ENCODE data around the gene SCN4A.

SCN4A gene

GRCh38 chr17:63954402-63955063 lies 18.2 kb downstream of the SCN4A start:
- in situ Hi-C loops (cut with HindIII; ENCODE audit: low pct_unique_long_range_greater_than_20kb, low sequenced_read_pairs), result no loop called here
- TF ChIP-seq JUND (IDR thresholded peaks at IDR 0.05; ENCODE audit: low read depth), result no peak
- DNase-seq (ENCODE audit: low read depth in 1 of 2, low spot score in 1 of 2), result no peak

DNA sequence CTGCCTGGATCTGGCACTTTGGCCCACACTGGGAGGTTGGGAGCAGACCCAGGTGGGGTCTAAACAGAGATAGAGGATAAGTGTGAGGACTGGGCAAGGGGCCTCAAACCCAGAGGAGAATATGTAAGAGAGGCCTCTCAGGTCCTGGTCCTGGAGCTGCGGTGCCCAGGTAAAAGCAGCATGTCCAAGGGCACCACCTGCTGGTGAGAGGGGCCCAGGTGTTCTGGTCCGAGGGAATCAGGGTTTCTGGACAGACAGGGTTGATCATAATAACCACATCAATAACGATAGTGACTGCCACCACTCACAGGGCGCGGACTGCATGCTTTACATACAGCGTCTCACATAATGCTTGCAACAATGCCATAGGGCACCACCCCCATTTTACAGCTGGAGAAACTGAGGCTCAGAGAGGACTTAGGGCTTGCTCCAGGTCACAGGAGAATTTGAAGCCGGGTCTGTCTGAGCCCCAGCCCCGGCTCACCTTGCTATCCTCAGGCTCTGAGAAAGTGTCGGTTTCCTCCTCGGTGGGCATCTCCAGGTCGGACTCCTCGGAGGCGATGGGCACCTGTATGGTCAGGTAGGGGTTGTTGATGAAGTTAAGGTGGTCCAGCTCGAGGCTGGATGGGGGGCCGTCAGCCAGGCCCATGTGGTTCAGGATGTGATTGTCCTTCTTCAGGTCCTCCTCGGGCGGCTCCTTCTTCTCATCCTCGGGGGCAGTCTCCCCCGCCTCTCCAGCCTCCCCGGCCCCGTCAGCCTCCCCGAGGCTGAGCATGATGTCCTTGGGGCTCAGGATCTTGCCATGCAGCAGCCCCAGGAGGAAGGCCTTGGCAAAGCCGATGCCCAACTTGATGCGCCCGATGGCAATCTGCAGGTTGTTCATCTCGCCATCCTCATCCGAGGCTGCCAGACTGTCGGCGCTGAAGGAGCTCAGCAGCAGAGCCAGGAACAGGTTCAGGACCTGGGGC lies 21.5 kb downstream of the SCN4A start:
- DNase-seq (ENCODE audit: low read depth in 1 of 2, low spot score in 1 of 2), result peak; percentile 86 to 96
- in situ Hi-C loops (cut with HindIII; ENCODE audit: low pct_unique_long_range_greater_than_20kb, low sequenced_read_pairs), result no loop called here
- TF ChIP-seq JUND (IDR thresholded peaks at IDR 0.05; ENCODE audit: low read depth), result no peak

GRCh38 chr17:63949576-63950250 lies 23.0 kb downstream of the SCN4A start:
- no peak for DNase-seq (ENCODE audit: low read depth in 1 of 2, low spot score in 1 of 2)
- in situ Hi-C loops (cut with HindIII; ENCODE audit: low pct_unique_long_range_greater_than_20kb, low sequenced_read_pairs), result no loop called here
- TF ChIP-seq JUND (IDR thresholded peaks at IDR 0.05; ENCODE audit: low read depth), result no peak

- no peak for DNase-seq (ENCODE audit: low read depth in 1 of 2, low spot score in 1 of 2)
- in situ Hi-C loops (cut with HindIII; ENCODE audit: low pct_unique_long_range_greater_than_20kb, low sequenced_read_pairs), result no loop called here
- no peak for TF ChIP-seq JUND (IDR thresholded peaks at IDR 0.05; ENCODE audit: low read depth)
Measured at GRCh38 chr17:63948521-63948920, 24.2 kb downstream of the SCN4A start.

- DNase-seq (ENCODE audit: low read depth in 1 of 2, low spot score in 1 of 2), result no peak
- no peak for TF ChIP-seq JUND (IDR thresholded peaks at IDR 0.05; ENCODE audit: low read depth)
- in situ Hi-C loops (cut with HindIII; ENCODE audit: low pct_unique_long_range_greater_than_20kb, low sequenced_read_pairs), result no loop called here
Measured at GRCh38 chr17:63947711-63948330, 24.9 kb downstream of the SCN4A start.

DNA sequence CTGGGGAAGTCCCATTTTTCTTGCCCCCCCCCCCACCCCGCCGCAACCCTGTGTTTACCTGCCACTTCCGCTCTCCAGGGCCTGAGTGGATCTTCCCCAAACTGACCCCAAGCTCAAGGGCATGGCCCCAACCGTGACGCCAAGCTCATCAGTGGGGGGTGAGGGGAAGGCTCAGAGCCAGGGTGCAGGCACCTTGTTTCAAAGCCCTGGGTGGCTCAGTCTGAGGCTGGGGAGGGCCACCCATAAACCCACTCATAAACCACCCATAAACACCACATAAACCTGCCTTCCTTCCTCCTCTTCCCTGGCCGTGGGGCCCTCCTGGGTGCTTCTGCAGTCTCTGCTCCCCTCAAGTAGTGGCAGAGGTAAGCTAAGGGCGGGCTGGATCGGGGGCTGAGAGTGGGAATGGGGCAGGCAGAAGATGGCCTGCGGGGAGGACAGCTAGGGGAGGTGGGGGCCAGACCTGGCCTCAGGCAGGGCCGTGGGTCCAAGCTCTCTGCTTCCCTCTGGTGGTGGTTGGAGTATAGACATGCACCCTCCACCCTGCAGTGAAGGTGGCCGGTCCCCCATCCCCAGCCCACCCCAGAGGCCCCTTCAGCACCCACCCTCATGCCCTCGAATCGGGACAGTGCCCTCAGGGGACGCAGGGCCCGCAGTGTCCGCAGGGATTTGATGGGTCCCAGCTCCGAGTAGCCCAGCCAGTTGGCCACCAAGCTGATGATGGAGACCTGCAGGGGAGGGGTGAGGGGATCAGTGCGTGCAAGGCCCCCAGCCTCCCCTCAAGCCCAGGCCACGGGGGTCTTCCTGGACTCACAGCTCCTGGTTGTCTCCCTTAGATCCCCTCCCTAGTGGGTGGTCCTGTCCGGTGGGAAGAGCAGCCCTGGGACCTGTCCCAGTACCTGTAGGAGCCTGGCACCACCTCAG lies 26.0 kb downstream of the SCN4A start:
- peak; percentile 41 to 73 for DNase-seq (ENCODE audit: low read depth in 1 of 2, low spot score in 1 of 2)
- no peak for TF ChIP-seq JUND (IDR thresholded peaks at IDR 0.05; ENCODE audit: low read depth)
- in situ Hi-C loops (cut with HindIII; ENCODE audit: low pct_unique_long_range_greater_than_20kb, low sequenced_read_pairs), result no loop called here

DNA sequence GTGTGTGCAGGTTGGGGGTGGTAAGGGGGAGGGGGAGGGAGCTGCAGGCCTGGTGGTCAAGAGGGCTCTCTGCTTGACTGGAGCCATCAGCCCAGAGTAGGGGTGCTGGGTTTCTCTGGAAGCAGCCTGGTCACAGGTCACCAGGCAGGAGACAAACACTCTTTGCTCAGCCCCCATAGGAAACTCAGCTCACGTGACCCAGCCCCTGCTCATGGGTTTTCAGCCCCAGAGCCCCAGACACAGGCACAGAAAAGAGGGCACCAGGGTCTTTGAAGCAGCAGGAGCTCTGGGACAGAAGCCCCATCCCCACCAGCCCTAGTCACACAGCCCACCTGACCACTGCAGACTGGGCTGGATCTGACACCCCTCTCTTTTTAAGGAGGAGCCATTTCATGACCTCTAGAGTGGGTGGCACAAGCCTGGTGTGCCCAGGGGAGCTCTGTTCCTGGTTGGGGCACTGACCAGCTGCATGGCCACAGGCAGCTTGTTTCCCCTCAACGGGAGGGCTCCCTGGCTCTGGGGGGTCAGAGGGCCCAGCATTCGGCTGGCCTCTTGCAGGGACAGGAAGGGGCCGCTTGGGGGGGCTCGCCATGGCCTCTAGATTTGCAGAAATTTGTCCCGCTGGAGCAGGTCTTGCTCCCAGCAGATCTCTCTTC lies 26.8 kb downstream of the SCN4A start:
- in situ Hi-C loops (cut with HindIII; ENCODE audit: low pct_unique_long_range_greater_than_20kb, low sequenced_read_pairs), result no loop called here

GRCh38 chr17:63944736-63945499 lies 27.8 kb downstream of the SCN4A start:
- no peak for DNase-seq (ENCODE audit: low read depth in 1 of 2, low spot score in 1 of 2)
- in situ Hi-C loops (cut with HindIII; ENCODE audit: low pct_unique_long_range_greater_than_20kb, low sequenced_read_pairs), result no loop called here
- TF ChIP-seq JUND (IDR thresholded peaks at IDR 0.05; ENCODE audit: low read depth), result no peak

More for the DNA sequence above, 26.8 kb downstream of the SCN4A start:
- DNase-seq (ENCODE audit: low read depth in 1 of 2, low spot score in 1 of 2), result no peak
- no peak for TF ChIP-seq JUND (IDR thresholded peaks at IDR 0.05; ENCODE audit: low read depth)

DNA sequence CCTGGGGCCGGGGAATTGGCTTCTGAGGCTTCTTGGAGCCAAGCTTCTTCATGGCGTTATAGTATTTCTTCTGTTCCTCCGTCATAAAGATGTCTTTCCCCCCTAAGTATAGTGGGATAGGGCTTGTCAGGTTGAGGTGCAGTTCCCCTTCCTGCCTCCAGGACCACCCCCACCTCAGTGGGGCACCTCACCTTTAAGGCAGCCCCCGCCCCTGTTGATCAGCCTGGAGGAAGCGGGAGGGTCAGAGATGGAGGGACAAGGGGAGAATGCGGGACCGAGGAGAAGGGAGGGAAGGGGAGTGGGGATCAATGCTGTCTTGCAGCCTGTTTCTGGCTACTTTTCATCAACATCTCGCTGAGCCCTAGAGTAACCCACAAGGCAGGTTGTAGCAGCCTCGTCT lies 29.0 kb downstream of the SCN4A start:
- no peak for TF ChIP-seq JUND (IDR thresholded peaks at IDR 0.05; ENCODE audit: low read depth)
- in situ Hi-C loops (cut with HindIII; ENCODE audit: low pct_unique_long_range_greater_than_20kb, low sequenced_read_pairs), result no loop called here
- DNase-seq (ENCODE audit: low read depth in 1 of 2, low spot score in 1 of 2), result no peak

- DNase-seq (ENCODE audit: low read depth in 1 of 2, low spot score in 1 of 2), result no peak
- in situ Hi-C loops (cut with HindIII; ENCODE audit: low pct_unique_long_range_greater_than_20kb, low sequenced_read_pairs), result no loop called here
- no peak for TF ChIP-seq JUND (IDR thresholded peaks at IDR 0.05; ENCODE audit: low read depth)
Measured at GRCh38 chr17:63942309-63942985, 30.3 kb downstream of the SCN4A start.
